SIG-M5 treated with dmso at 0.1 percent for 504 hours (cell line): ENCODE data around the gene MAN1B1.
"Not testable (repeated sequence)": the region's sequence is repeated elsewhere in the genome, so short reads cannot be mapped to it uniquely, and the experiment has no call there.

Experiments used
- DNase-seq: peaks from one replicate; lab custom pipeline; 2025; ENCODE audit not compliant: unreplicated experiment; lab: John Stamatoyannopoulos, UW

MAN1B1 gene

GRCh38 chr9:137110147-137110910 is 23.5 kb downstream of the MAN1B1 start:
- DNase-seq = no peak

- no peak for DNase-seq
Observed at GRCh38 chr9:137110911-137111787, 24.4 kb downstream of the MAN1B1 start.

- DNase-seq = no peak
Observed at GRCh38 chr9:137111788-137112563, 25.2 kb downstream of the MAN1B1 start.

DNA sequence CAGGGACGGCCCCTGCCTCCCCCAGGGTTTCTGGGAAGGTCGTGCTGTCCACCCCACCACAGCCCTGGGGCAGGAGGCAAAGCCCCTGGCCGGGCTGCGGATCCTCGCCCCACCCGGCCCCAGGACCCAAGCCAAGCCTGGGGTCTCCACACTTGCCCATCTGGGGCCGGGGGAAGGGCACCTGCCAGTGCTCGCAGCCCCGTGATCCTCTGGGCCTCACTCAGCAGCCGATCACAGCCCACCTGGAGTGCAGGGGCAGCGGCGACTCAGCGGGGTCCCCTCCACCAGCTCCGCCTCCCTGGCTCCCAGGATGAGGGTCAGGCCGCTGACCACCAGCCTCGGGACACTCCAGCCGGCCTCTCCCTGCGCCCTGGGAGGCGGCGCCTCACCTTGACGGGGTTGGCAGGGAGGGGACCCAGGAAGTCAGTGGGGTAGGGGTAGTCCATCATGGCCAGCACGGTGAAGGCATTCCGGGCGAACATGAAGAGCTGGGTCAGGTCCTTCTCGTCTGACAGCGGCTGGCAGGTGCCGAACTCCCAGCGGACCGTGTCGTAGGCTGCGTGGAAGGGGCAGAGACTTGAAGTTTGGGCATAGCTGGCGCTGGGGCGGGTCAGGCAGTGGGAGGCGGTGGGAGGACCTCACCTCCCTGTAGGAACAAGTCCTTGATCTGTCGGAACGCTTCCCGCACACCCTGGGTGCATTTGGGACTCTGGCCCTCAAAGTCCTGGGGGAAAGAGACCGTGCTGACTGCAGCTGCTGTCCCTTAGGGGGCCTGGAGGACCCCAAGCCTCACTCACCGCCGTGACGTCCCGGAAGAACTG is 26.0 kb downstream of the MAN1B1 start:
- DNase-seq = no peak

DNA sequence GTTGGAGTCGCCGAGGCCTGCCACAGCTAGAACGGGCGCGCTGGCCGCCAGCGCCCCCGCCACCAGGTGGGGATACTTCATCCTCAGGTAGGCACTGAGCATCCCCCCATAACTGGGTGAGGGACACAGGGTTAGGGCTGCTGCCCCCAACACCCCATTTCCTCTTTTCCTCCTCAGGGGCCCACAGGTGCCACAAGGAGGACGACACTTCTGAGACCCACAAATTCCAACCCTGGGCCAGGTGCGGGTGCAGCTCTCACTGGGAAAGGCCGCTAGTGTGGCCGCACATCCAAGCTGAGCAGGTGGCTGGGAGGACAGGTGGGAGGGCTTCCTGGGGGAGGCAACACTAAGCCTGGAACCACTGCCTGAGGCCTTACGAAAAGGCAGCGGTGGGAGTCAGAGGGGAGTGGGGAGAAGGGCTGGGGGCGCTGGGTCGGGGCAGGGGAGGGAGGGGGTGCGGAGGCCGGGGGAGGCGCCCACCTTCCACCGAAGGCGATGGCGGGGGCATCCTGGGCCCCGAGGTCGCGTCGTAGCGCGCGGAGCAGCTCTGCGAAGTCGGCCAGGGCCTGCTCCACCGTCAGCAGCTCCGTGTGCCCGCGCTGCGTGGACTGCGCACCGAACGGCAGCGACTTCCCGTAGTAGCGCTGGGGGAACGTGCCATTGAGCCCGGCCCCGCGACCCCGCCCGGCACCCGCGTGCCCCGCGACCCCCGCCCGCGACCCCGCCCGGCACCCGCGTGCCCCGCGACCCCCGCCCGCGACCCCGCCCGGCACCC is 26.8 kb downstream of the MAN1B1 start:
- no peak for DNase-seq

DNA sequence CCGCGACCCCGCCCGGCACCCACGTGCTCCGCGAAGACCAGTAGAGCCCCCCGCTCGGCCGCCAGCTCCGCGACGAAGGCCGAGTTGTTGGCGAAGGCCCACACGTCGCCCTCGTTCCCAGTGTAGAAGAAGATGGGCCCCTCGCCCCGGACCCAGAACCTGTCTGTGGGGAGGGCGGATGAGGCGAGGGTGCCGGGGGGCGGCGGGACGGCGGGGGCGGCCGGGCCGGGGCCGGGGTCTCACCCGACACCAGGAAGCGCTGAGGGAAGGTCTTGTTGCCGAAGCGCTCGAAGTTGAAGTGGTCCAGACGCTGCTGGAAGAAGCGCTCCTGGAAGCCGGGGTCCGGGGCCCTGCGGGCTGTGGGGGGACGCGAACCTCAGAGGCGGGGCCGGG is 27.4 kb downstream of the MAN1B1 start:
- no peak for DNase-seq

GRCh38 chr9:137114613-137115393 is 28.0 kb downstream of the MAN1B1 start, which contains the start of gene DPP7:
DPP7 (minus strand) TSS chr9:137114733; CDS start chr9:137114713, 20 bp downstream.
- DNase-seq = peak; percentile 60

DNA sequence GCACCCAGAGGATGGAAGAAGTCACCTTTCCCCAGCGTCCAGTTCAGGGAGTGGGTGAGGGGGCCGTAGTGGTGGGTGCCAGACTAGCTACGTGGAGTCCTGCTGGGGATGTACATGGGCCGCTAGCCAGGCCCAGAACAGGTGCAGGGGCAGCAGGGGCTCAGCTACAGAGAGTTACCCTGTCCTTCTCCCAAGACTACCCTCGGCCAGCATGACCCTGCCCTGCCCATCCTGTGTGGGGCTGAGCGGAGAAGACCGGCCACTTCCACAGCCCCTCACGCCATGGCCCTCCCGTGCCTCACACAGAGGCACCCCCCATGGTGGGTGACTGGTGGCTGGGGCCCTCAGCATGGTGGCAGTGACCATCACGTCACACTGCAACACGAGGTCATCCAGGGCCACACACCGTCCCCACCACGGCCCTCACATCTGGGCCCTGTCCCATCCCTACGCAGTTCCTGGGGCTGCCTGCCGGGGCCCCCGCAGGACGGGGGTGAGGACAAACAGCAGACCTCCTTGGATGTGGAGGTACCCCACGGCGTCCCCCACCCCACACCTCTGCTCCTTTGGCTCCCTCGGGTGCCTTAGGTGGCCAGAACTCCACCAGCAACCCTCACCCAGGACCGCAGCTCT is 28.7 kb downstream of the MAN1B1 start:
- DNase-seq = no peak

GRCh38 chr9:137116027-137116507 is 29.3 kb downstream of the MAN1B1 start:
- no peak for DNase-seq

- no peak for DNase-seq
Observed at GRCh38 chr9:137116728-137117127, 29.9 kb downstream of the MAN1B1 start.

GRCh38 chr9:137117269-137117731 is 30.5 kb downstream of the MAN1B1 start:
- DNase-seq = no peak

GRCh38 chr9:137118092-137118603 is 31.4 kb downstream of the MAN1B1 start:
- not testable (repeated sequence) for DNase-seq

DNA sequence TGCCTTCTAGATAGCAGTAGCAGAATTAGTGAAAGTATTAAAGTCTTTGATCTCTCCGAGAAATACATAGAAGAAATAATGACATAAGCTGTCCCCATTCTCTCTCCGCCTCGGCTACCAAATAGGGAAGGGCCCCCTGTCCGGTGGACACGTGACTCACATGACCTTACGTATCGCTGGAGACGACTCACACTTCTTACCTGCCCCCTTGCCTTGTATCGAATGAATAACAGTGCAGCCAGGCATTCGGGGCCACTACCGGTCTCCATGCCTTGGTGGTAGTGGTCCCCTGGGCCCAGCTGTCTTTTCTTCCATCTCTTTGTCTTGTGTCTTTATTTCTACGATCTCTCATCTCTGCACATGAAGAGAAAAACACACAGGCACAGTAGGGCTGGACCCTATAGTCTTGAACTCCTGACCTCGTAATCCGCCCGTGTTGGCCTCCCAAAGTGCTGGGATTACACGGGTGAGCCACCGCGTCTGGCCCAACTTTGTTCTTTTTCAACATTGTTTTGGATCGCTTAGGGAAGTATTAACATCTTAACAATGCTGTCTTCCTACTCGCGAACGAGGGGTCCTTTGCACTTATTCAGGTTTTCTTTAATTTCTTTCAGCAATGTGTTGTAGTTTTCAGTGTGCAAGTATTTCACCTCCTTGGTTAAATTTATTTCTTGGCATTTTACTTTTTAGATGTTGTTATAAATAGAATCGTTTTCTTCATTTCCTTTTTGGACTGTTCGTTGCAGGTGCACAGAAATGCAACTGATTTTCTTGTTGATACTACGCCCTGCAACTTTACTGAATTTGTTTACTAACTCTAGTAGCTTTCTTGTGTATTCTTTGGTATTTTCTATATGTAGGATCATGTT is 35.4 kb downstream of the MAN1B1 start:
- not testable (repeated sequence) for DNase-seq

DNA sequence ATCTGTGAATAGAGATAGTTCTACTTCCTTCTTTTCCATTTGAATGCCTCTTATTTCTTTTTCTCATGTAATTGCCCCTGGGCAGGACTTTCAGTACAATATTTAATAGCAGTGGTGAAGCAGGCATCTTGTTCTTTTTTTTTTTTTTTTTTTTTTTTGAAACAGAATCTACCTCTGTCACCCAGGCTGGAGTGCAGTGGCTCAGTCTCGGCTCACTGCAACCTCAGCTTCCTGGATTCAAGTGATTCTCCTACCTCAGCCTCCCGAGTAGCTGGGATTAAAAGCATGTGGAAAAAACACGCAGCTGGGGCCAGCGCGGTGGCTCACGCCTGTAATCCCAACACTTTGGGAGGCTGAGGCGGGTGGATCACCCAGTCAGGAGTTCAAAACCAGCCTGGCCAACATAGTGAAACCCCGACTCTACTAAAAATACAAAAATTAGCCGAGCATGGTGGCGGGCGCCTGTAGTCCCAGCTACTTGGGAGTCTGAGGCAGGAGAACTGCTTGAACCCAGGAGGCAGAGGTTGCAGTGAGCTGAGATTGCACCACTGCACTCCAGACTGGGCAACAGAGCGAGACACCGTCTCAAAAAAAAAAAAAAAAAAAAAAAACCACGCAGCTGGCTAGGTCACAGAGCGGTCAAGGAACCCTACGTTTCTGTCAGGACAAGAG is 36.1 kb downstream of the MAN1B1 start:
- DNase-seq = not testable (repeated sequence)

GRCh38 chr9:137123468-137123837 is 36.7 kb downstream of the MAN1B1 start:
- no peak for DNase-seq

DNA sequence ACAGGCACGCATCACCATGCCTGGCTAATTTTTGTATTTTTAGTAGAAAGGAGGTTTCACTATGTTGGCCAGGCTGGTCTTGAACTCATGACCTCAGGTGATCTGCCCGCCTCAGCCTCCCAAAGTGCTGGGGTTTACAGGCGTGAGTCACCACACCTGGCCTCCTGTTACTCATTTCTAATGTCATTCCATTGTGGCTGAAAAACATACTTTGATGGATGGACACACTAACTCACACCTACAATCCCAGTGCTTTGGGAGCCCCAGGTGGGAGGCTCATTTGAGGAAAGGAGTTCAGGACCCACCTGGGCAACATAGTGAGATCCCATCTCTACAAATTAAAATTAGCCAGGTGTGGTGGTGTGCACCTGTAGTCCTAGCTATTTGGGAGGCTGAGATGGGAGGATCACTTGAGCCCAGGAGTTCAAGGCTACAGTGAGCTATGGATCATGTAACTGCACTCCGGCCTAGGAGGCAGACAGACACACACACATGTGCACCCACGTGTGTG is 37.2 kb downstream of the MAN1B1 start:
- DNase-seq = not testable (repeated sequence)
